Stomach (tissue), 9 donors: ENCODE results near the gene DCXR. TPM values are rescaled to one million over a fixed set of nuclear protein-coding genes. Genes with fewer than 3 reads are reported as not detected.
A peak's percentile ranks its signal among the peaks of the same experiment; 100 is the strongest.
"Not testable (repeated sequence)": the region's sequence is repeated elsewhere in the genome, so short reads cannot be mapped to it uniquely, and the experiment has no call there.

Experiments
- DNase-seq, 2 donors: peaks; one replicate each; pipeline versions ENCODE4 v3.0.0 to v3.0.0-alpha.2; 2013 to 2019
- H3K27ac ChIP-seq, 5 donors: fragments of 200-600 bp in 4 of 5; sonication (generic) in 4 of 5; one replicate each; pipeline ENCODE4 v1.5.1; 2013 to 2019; ENCODE audit warnings: mild to moderate bottlenecking in 1 of 5, moderate library complexity in 1 of 5
- H3K27me3 ChIP-seq, 3 donors: fragments of 200-600 bp; sonication (generic); one replicate each; pipeline ENCODE4 v1.5.1; 2017 to 2019; ENCODE audit warnings: mixed run types in 1 of 3
- H3K36me3 ChIP-seq, 4 donors: fragments of 200-600 bp; sonication (generic); 1 replicate in 3 of 4; 2 replicates in 1 of 4; pipeline ENCODE4 v1.5.1; 2016 to 2019
- H3K4me1 ChIP-seq, 4 donors: fragments of 200-600 bp; sonication (generic); one replicate each; pipeline ENCODE4 v1.5.1; 2016 to 2019
- H3K4me3 ChIP-seq, 4 donors: fragments of 200-600 bp; sonication (generic) in 3 of 4; one replicate each; pipeline ENCODE4 v1.5.1; 2016 to 2019; ENCODE audit warnings: mild to moderate bottlenecking in 1 of 4
- H3K9me3 ChIP-seq, 4 donors: fragments of 200-600 bp; sonication (generic); one replicate each; pipeline ENCODE4 v1.5.1; 2016 to 2019
- EP300 ChIP-seq: sonication (generic); formaldehyde crosslinking; IDR thresholded peaks from one replicate; pipeline ENCODE4 v1.6.1; 2017; ENCODE audit warnings: antibody characterized with exemption
- POLR2A ChIP-seq, 4 donors: fragments of 450-650 bp; IDR thresholded peaks; one replicate each; pipeline ENCODE4 v1.6.1; 2016; ENCODE audit warnings: antibody characterized with exemption in 4 of 4, control low read depth in 2 of 4, mild to moderate bottlenecking in 1 of 4, moderate library complexity in 1 of 4
- POLR2AphosphoS5 ChIP-seq, 3 donors: sonication (generic); formaldehyde crosslinking; IDR thresholded peaks; one replicate each; pipeline ENCODE4 v1.6.1; 2016; ENCODE audit warnings: antibody characterized with exemption in 3 of 3
- WGBS, 5 donors: extraction: QIAGEN DNeasy Blood & Tissue Kit in 3 of 5; methylation state at CpG; one replicate each; pipeline versions ENCODE4 v1.1.5 to v1.1.7; 2013 to 2018; 5-methylcytosine and 5-hydroxymethylcytosine counted together
- intact Hi-C: fragments of 100-400 bp; cut with DNase I; formaldehyde crosslinking; loops from one replicate; pipeline ENCODE4 v1.15.1; 2023; ENCODE audit warnings: low total_unique reads
- polyA plus RNA-seq, 3 donors: library from polyadenylated mRNA; stranded (reverse); fragments of 200-250 nt; gene quantifications; one replicate each; pipeline ENCODE4 v1.2.3, GENCODE V29; 2013
- total RNA-seq, 5 donors: library from RNA; depleted of rRNA; stranded (reverse); fragments of >200 nt; gene quantifications; one replicate each; pipeline versions ENCODE4 v1.1.0 to v1.2.3, GENCODE V29; 2014 to 2016
- TF ChIP-seq, protein P1 (sequence below), 7 experiments: fragments of 450-650 bp in 4 of 7; fragments of 200-600 bp in 3 of 7; sonication (generic) in 3 of 7; IDR thresholded peaks; one replicate each; pipeline ENCODE4 v1.5.1; 2016 to 2019; ENCODE audit warnings: antibody characterized with exemption in 7 of 7, control low read depth in 2 of 7, mild to moderate bottlenecking in 1 of 7
- donor health status: healthy with polysubstance abuse.
- donor health status: Bipolar disorder and iron deficiency.
- donor health status: healthy.

The DCXR gene
- total and polyA plus RNA-seq, 8 donors, result 11.1 to 461 (median 231) TPM

- DNase-seq, result no peak
- TF ChIP-seq EP300 (no peak), POLR2A (IDR thresholded peaks at IDR 0.05) (no peak), POLR2AphosphoS5 (IDR thresholded peaks at IDR 0.05) (no peak)
- TF ChIP-seq, protein P1, sequence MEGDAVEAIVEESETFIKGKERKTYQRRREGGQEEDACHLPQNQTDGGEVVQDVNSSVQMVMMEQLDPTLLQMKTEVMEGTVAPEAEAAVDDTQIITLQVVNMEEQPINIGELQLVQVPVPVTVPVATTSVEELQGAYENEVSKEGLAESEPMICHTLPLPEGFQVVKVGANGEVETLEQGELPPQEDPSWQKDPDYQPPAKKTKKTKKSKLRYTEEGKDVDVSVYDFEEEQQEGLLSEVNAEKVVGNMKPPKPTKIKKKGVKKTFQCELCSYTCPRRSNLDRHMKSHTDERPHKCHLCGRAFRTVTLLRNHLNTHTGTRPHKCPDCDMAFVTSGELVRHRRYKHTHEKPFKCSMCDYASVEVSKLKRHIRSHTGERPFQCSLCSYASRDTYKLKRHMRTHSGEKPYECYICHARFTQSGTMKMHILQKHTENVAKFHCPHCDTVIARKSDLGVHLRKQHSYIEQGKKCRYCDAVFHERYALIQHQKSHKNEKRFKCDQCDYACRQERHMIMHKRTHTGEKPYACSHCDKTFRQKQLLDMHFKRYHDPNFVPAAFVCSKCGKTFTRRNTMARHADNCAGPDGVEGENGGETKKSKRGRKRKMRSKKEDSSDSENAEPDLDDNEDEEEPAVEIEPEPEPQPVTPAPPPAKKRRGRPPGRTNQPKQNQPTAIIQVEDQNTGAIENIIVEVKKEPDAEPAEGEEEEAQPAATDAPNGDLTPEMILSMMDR (IDR thresholded peaks at IDR 0.05), result no peak
- H3K36me3 ChIP-seq, result no peaks in the 10 kb centered on the region
- H3K9me3 ChIP-seq, result no peaks in the 10 kb centered on the region
- WGBS, 5 donors, result 85 to 90% (median 90%) methylated on average over 17 of the region's 17 CpGs
- H3K4me1 ChIP-seq, result peaks cover 7 to 28% (median 26%) of the 10 kb centered on the region in 4 donors
- H3K27ac ChIP-seq, result no peak overlapping the region
- intact Hi-C loops, result no loop called here
- H3K27me3 ChIP-seq, result no peaks in the 10 kb centered on the region
- no peak overlapping the region for H3K4me3 ChIP-seq
These were observed 3.8 kb upstream of the DCXR start for GRCh38 chr17:82041144-82041814.

GRCh38 chr17:82039695-82040299, 2.3 kb upstream of the DCXR start:
- peaks cover 0 to 12% (median 6%) of the 10 kb centered on the region in 4 donors for H3K36me3 ChIP-seq
- peak in 1 of 2 donors; percentile 77 for DNase-seq
- H3K27me3 ChIP-seq, result no peaks in the 10 kb centered on the region
- peaks cover 16 to 39% (median 35%) of the 10 kb centered on the region in 4 donors for H3K4me1 ChIP-seq
- intact Hi-C loops, result no loop called here
- no peaks in the 10 kb centered on the region for H3K9me3 ChIP-seq
- TF ChIP-seq, protein P1 (IDR thresholded peaks at IDR 0.05), result no peak
- TF ChIP-seq POLR2AphosphoS5 (IDR thresholded peaks at IDR 0.05) (no peak), POLR2A (IDR thresholded peaks at IDR 0.05) (no peak), EP300 (no peak)
- WGBS, 5 donors, result 32 to 73% (median 53%) methylated on average over 6 to 8 of the region's 8 CpGs
- no peak overlapping the region for H3K4me3 ChIP-seq
- peak overlapping the region in 4 of 5 donors; percentile 29 to 58 (median 34) for H3K27ac ChIP-seq

DNA sequence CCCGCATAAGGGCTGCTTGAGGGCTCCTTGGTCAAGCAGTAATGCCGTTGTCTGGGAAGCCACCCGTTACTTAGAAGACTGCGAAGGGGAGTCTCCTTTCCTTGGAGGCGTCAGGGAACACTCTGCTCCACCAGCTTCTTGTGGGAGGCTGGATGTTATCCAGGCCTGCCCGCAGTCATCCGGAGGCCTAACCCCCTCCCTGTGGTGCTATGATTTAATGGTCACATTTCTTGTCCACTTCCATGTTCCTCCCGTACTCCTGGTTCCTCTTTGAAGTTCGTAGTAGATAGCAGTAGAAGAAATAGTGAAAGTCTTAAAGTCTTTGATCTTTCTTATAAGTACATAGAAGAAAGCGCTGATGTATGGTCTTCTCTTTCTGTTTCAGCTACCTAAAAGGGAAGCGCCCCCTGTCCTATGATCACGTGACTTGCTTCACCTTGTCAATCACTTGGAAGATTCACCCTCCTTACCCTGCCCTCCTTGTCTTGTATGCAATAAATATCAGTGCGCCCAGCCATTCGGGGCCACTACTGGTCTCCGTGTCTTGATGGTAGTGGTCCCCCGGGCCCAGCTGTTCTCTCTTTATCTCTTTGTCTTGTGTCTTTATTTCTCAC, 1.4 kb upstream of the DCXR start:
- intact Hi-C loops, H3K27me3 ChIP-seq, H3K9me3 ChIP-seq, H3K4me3 ChIP-seq, DNase-seq: not testable (repeated sequence)
- peaks cover 16 to 47% (median 38%) of the 10 kb centered on the region in 4 donors for H3K4me1 ChIP-seq
- peaks cover 0 to 15% (median 6%) of the 10 kb centered on the region in 4 donors for H3K36me3 ChIP-seq
- H3K27ac ChIP-seq, result peak overlapping the region in 3 of 5 donors; percentile 29 to 58 (median 39)
- WGBS, 5 donors, result 73 to 90% (median 85%) methylated on average over 16 of the region's 16 CpGs

GRCh38 chr17:82037889-82038195, 345 bp upstream of the DCXR start:
- TF ChIP-seq EP300, result no peak
- TF ChIP-seq, protein P1 (IDR thresholded peaks at IDR 0.05), result no peak
- TF ChIP-seq POLR2A (IDR thresholded peaks at IDR 0.05), result no peak
- TF ChIP-seq POLR2AphosphoS5 (IDR thresholded peaks at IDR 0.05), result no peak
- H3K27me3 ChIP-seq, result peaks cover 0 to 3% (median 0%) of the 10 kb centered on the region in 3 donors
- peak overlapping the region; percentile 67 to 87 (median 70) for H3K4me3 ChIP-seq
- peaks cover 0 to 15% (median 6%) of the 10 kb centered on the region in 4 donors for H3K36me3 ChIP-seq
- 7 to 10% (median 8%) methylated on average over 10 of the region's 10 CpGs for WGBS, 5 donors
- peaks cover 16 to 47% (median 38%) of the 10 kb centered on the region in 4 donors for H3K4me1 ChIP-seq
- intact Hi-C loops, result no loop called here
- no peaks in the 10 kb centered on the region for H3K9me3 ChIP-seq
- H3K27ac ChIP-seq, result peak overlapping the region; percentile 91 to 97 (median 96)
- no peak for DNase-seq
